ENCODE results near the gene BDKRB2.

DNA sequence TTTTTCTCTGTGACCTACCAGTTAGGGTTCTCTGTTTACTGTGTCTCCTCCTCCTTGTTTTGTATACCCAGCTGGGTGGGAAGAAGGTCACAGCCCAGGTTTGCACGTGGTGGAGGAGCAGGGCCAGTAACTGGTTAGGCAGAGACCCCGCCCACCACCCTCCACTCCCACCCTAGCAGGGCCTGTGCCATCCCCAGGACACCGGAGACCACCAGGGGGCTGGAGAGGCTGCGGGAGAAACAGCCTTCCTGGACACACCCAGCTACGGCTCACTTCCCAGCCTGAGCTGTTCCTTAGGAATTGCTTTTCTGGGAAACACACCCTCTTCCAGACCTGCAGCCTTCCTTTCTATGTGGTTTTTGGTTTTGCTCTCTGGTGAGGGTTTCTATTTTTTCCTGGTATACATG lies 21.1 kb downstream of the BDKRB2 start:
- TF ChIP-seq, protein P1, sequence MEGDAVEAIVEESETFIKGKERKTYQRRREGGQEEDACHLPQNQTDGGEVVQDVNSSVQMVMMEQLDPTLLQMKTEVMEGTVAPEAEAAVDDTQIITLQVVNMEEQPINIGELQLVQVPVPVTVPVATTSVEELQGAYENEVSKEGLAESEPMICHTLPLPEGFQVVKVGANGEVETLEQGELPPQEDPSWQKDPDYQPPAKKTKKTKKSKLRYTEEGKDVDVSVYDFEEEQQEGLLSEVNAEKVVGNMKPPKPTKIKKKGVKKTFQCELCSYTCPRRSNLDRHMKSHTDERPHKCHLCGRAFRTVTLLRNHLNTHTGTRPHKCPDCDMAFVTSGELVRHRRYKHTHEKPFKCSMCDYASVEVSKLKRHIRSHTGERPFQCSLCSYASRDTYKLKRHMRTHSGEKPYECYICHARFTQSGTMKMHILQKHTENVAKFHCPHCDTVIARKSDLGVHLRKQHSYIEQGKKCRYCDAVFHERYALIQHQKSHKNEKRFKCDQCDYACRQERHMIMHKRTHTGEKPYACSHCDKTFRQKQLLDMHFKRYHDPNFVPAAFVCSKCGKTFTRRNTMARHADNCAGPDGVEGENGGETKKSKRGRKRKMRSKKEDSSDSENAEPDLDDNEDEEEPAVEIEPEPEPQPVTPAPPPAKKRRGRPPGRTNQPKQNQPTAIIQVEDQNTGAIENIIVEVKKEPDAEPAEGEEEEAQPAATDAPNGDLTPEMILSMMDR (IDR thresholded peaks at IDR 0.05; ENCODE audit: poor library complexity) = peak; percentile 32
- TF ChIP-seq EZH2phosphoT487 (IDR thresholded peaks at IDR 0.05; ENCODE audit: low read depth, severe bottlenecking, unreplicated experiment) (no peak), EZH2 (IDR thresholded peaks at IDR 0.05; ENCODE audit: borderline replicate concordance) (no peak)
